Mesenchymal stem cell (in vitro differentiated cells and primary cell): ENCODE measurements around the gene OPRL1.

Source experiments
- DNase-seq: peaks from one replicate; pipeline ENCODE4 v3.0.0-alpha.2; 2013
- H2AFZ ChIP-seq: one replicate; pipeline ENCODE4 v1.6.1; 2013; ENCODE audit warnings: low read depth, mild to moderate bottlenecking, control low read depth, inconsistent platforms, low read length, moderate library complexity
- H2AK5ac ChIP-seq: 2 replicates; pipeline ENCODE4 v1.6.1; 2013; ENCODE audit warnings: low read length, moderate library complexity, mild to moderate bottlenecking, inconsistent platforms; ENCODE audit not compliant: severe bottlenecking
- H2BK120ac ChIP-seq: one replicate; pipeline ENCODE4 v1.6.1; 2013; ENCODE audit warnings: low read depth, mild to moderate bottlenecking, inconsistent platforms, low read length, moderate library complexity
- H2BK12ac ChIP-seq, 2 experiments: one replicate each; pipeline ENCODE4 v1.6.1; 2013; ENCODE audit warnings: inconsistent platforms in 2 of 2, low read length in 2 of 2, mild to moderate bottlenecking in 2 of 2, moderate library complexity in 2 of 2, control low read depth in 1 of 2
- H2BK15ac ChIP-seq: one replicate; pipeline ENCODE4 v1.6.1; 2013; ENCODE audit warnings: mild to moderate bottlenecking, low read depth, inconsistent platforms; ENCODE audit not compliant: poor library complexity, severe bottlenecking
- H2BK5ac ChIP-seq: 2 replicates; pipeline ENCODE4 v1.6.1; 2013; ENCODE audit warnings: low read depth, mild to moderate bottlenecking, low read length, control low read depth, inconsistent platforms; ENCODE audit not compliant: poor library complexity, severe bottlenecking
- H3K14ac ChIP-seq, 2 experiments: one replicate each; pipeline ENCODE4 v1.6.1; 2013; ENCODE audit warnings: inconsistent platforms in 2 of 2, low read length in 2 of 2, control low read depth in 1 of 2, mild to moderate bottlenecking in 1 of 2, moderate library complexity in 1 of 2
- H3K18ac ChIP-seq, 2 experiments: one replicate each; pipeline ENCODE4 v1.6.1; 2013; ENCODE audit warnings: inconsistent platforms in 2 of 2, low read length in 2 of 2, control low read depth in 1 of 2, low read depth in 1 of 2, mild to moderate bottlenecking in 1 of 2
- H3K23ac ChIP-seq, 2 experiments: one replicate each; pipeline ENCODE4 v1.6.1; 2013; ENCODE audit warnings: inconsistent platforms in 2 of 2, low read length in 2 of 2, mild to moderate bottlenecking in 2 of 2, moderate library complexity in 2 of 2, control low read depth in 1 of 2
- H3K27ac ChIP-seq: 2 replicates; pipeline ENCODE4 v1.5.1; 2013; ENCODE audit warnings: mild to moderate bottlenecking, moderate library complexity, low read length, control low read depth, inconsistent platforms; ENCODE audit not compliant: poor library complexity, severe bottlenecking
- H3K27me3 ChIP-seq, 2 experiments: 2 replicates each; pipeline versions ENCODE4 v1.6.1 to v1.7.0; 2013; ENCODE audit warnings: low read length in 2 of 2, mild to moderate bottlenecking in 2 of 2, moderate library complexity in 2 of 2, control low read depth in 1 of 2, inconsistent platforms in 1 of 2; ENCODE audit not compliant: control insufficient read depth in 1 of 2, insufficient read depth in 1 of 2
- H3K36me3 ChIP-seq, 2 experiments: 2 replicates each; pipeline versions ENCODE4 v1.6.1 to v1.7.0; 2013; ENCODE audit warnings: low read length in 2 of 2, control low read depth in 1 of 2, inconsistent platforms in 1 of 2, low read depth in 1 of 2, mild to moderate bottlenecking in 1 of 2; ENCODE audit not compliant: insufficient read depth in 2 of 2, control insufficient read depth in 1 of 2
- H3K4ac ChIP-seq, 2 experiments: one replicate each; pipeline ENCODE4 v1.6.1; 2013; ENCODE audit warnings: inconsistent platforms in 2 of 2, low read length in 2 of 2, mild to moderate bottlenecking in 2 of 2, moderate library complexity in 2 of 2, control low read depth in 1 of 2, low read depth in 1 of 2
- H3K4me1 ChIP-seq: 2 replicates; pipeline ENCODE4 v1.6.1; 2013; ENCODE audit warnings: low read depth, low read length, control low read depth; ENCODE audit not compliant: control insufficient read depth, insufficient read depth
- H3K4me2 ChIP-seq: 2 replicates; pipeline ENCODE4 v1.6.1; 2013; ENCODE audit warnings: low read length, mild to moderate bottlenecking, inconsistent platforms; ENCODE audit not compliant: poor library complexity, severe bottlenecking
- H3K4me3 ChIP-seq, 2 experiments: 2 replicates each; pipeline versions ENCODE4 v1.5.1 to v1.7.0; 2013; ENCODE audit warnings: low read length in 2 of 2, mild to moderate bottlenecking in 2 of 2, control low read depth in 1 of 2, low read depth in 1 of 2; ENCODE audit not compliant: insufficient read depth in 1 of 2
- H3K79me1 ChIP-seq: replicated peaks from 2 replicates; pipeline ENCODE4 v1.6.1; 2013; ENCODE audit warnings: mild to moderate bottlenecking, control low read depth, low read length, inconsistent platforms; ENCODE audit not compliant: poor library complexity, severe bottlenecking
- H3K9ac ChIP-seq: 2 replicates; pipeline ENCODE4 v1.7.0; 2013; ENCODE audit warnings: mild to moderate bottlenecking, low read length, moderate library complexity
- H3K9me3 ChIP-seq: 2 replicates; pipeline ENCODE4 v1.7.0; 2013; ENCODE audit warnings: mild to moderate bottlenecking, low read length; ENCODE audit not compliant: control insufficient read depth
- H4K8ac ChIP-seq: one replicate; pipeline ENCODE4 v1.6.1; 2013; ENCODE audit warnings: inconsistent platforms, mild to moderate bottlenecking, low read length, moderate library complexity
- H4K91ac ChIP-seq: one replicate; pipeline ENCODE4 v1.6.1; 2013; ENCODE audit warnings: mild to moderate bottlenecking, low read length, inconsistent platforms
- WGBS: methylation state at CpG from one replicate; pipeline ENCODE4 v1.1.7; 2013; ENCODE audit warnings: mixed read lengths; 5-methylcytosine and 5-hydroxymethylcytosine counted together

Gene OPRL1

GRCh38 chr20:64138276-64138815, 58.5 kb downstream of the OPRL1 start:
- no peak overlapping the region for H3K23ac ChIP-seq
- no peaks in the 10 kb centered on the region for H3K36me3 ChIP-seq
- no peaks in the 10 kb centered on the region for H3K9me3 ChIP-seq
- DNase-seq, result no peak
- H2AK5ac ChIP-seq, result no peak overlapping the region
- H3K9ac ChIP-seq, result no peak overlapping the region
- H3K27ac ChIP-seq, result no peak overlapping the region
- peaks cover 6% of the 10 kb centered on the region for H3K4me1 ChIP-seq
- no peak overlapping the region for H3K18ac ChIP-seq
- H3K4me3 ChIP-seq, result no peak overlapping the region
- no peak overlapping the region for H2BK15ac ChIP-seq
- no peak overlapping the region for H2BK120ac ChIP-seq
- no peak overlapping the region for H4K8ac ChIP-seq
- no peak overlapping the region for H4K91ac ChIP-seq
- no peak overlapping the region for H2BK5ac ChIP-seq
- no peak overlapping the region for H3K4me2 ChIP-seq
- H3K27me3 ChIP-seq, result peaks cover 22 to 47% of the 10 kb centered on the region in 2 experiments
- WGBS, result 89% methylated on average over 18 of the region's 18 CpGs
- H2BK12ac ChIP-seq, result no peak overlapping the region
- no peaks in the 10 kb centered on the region for H3K79me1 ChIP-seq
- no peak overlapping the region for H3K14ac ChIP-seq
- H3K4ac ChIP-seq, result no peak overlapping the region
- H2AFZ ChIP-seq, result no peak overlapping the region

- Histone ChIP-seq H3K79me1 (no peaks in the 10 kb centered on the region), H3K27me3 (peaks cover 22 to 50% of the 10 kb centered on the region in 2 experiments), H4K91ac (no peak overlapping the region), H3K4me1 (peaks cover 10% of the 10 kb centered on the region), H2AK5ac (no peak overlapping the region), H3K9ac (no peak overlapping the region), H3K9me3 (no peaks in the 10 kb centered on the region), H3K4me3 (peak overlapping the region in 1 of 2 experiments; percentile 7), H3K4ac (no peak overlapping the region), H2BK12ac (no peak overlapping the region), H3K23ac (no peak overlapping the region), H4K8ac (no peak overlapping the region), H2BK120ac (no peak overlapping the region), H3K14ac (no peak overlapping the region), H2BK5ac (no peak overlapping the region), H3K27ac (no peak overlapping the region), H2AFZ (no peak overlapping the region), H2BK15ac (no peak overlapping the region), H3K4me2 (no peak overlapping the region), H3K36me3 (no peaks in the 10 kb centered on the region), H3K18ac (no peak overlapping the region)
- DNase-seq, result no peak
- 80% methylated on average over 21 of the region's 21 CpGs for WGBS
Measured at GRCh38 chr20:64139199-64140060, 59.5 kb downstream of the OPRL1 start.

- Histone ChIP-seq H3K4ac (no peak overlapping the region), H2AK5ac (no peak overlapping the region), H2BK5ac (no peak overlapping the region), H2BK15ac (no peak overlapping the region), H3K9ac (no peak overlapping the region), H3K23ac (no peak overlapping the region), H3K27me3 (peaks cover 22 to 46% of the 10 kb centered on the region in 2 experiments), H2BK120ac (no peak overlapping the region), H4K8ac (no peak overlapping the region), H3K27ac (no peak overlapping the region), H3K18ac (no peak overlapping the region), H4K91ac (no peak overlapping the region), H2BK12ac (no peak overlapping the region), H3K4me3 (no peak overlapping the region), H3K36me3 (no peaks in the 10 kb centered on the region), H2AFZ (no peak overlapping the region), H3K4me2 (no peak overlapping the region), H3K14ac (no peak overlapping the region), H3K9me3 (peaks cover 6% of the 10 kb centered on the region), H3K79me1 (no peaks in the 10 kb centered on the region), H3K4me1 (peaks cover 10% of the 10 kb centered on the region)
- WGBS, result 82% methylated on average over 13 of the region's 13 CpGs
- DNase-seq, result no peak
Measured at GRCh38 chr20:64140061-64140931, 60.4 kb downstream of the OPRL1 start.

GRCh38 chr20:64140956-64141355, 61.1 kb downstream of the OPRL1 start:
- Histone ChIP-seq H3K9me3 (peaks cover 10% of the 10 kb centered on the region), H3K14ac (no peak overlapping the region), H3K4me1 (peaks cover 10% of the 10 kb centered on the region), H4K91ac (no peak overlapping the region), H2BK5ac (no peak overlapping the region), H3K4me2 (no peak overlapping the region), H3K9ac (no peak overlapping the region), H2BK15ac (no peak overlapping the region), H2AFZ (no peak overlapping the region), H3K4me3 (no peak overlapping the region), H2BK120ac (no peak overlapping the region), H3K18ac (no peak overlapping the region), H2BK12ac (no peak overlapping the region), H2AK5ac (no peak overlapping the region), H3K27me3 (peaks cover 22 to 42% of the 10 kb centered on the region in 2 experiments), H3K4ac (no peak overlapping the region), H3K23ac (no peak overlapping the region), H3K36me3 (no peaks in the 10 kb centered on the region), H3K27ac (no peak overlapping the region), H3K79me1 (no peaks in the 10 kb centered on the region), H4K8ac (no peak overlapping the region)
- DNase-seq, result no peak
- WGBS, result 84% methylated on average over 9 of the region's 10 CpGs
